Neural progenitor cell (in vitro differentiated cells): Measurements from ENCODE around the gene EPHA10. TPM values are rescaled to one million over a fixed set of nuclear protein-coding genes. Genes with fewer than 3 reads are reported as not detected.

Source experiments
- DNase-seq: peaks from one replicate; pipeline ENCODE4 v3.0.0-alpha.2; 2016; ENCODE audit warnings: low spot score
- H2AFZ ChIP-seq: fragments of 200-600 bp; sonication (generic); replicated peaks from 2 replicates; pipeline ENCODE4 v1.6.1; 2016; ENCODE audit warnings: antibody characterized with exemption
- H3F3A ChIP-seq: fragments of 200-600 bp; sonication (generic); 2 replicates; pipeline ENCODE4 v1.6.1; 2016; ENCODE audit warnings: antibody characterized with exemption, low read depth
- H3K27ac ChIP-seq: fragments of 200-600 bp; sonication (generic); 2 replicates; pipeline ENCODE4 v1.5.1; 2016; ENCODE audit warnings: mild to moderate bottlenecking
- H3K27me3 ChIP-seq: fragments of 200-600 bp; sonication (generic); 2 replicates; pipeline ENCODE4 v1.6.1; 2016; ENCODE audit warnings: mild to moderate bottlenecking, moderate library complexity
- H3K36me3 ChIP-seq: fragments of 200-600 bp; sonication (generic); 2 replicates; pipeline ENCODE4 v1.5.1; 2016
- H3K4me1 ChIP-seq: fragments of 200-600 bp; sonication (generic); 2 replicates; pipeline ENCODE4 v1.6.1; 2016; ENCODE audit warnings: mixed run types
- H3K4me2 ChIP-seq: fragments of 200-600 bp; sonication (generic); 2 replicates; pipeline ENCODE4 v1.6.1; 2016
- H3K4me3 ChIP-seq: fragments of 200-600 bp; sonication (generic); 2 replicates; pipeline ENCODE4 v1.5.1; 2016
- H3K79me2 ChIP-seq: fragments of 200-600 bp; sonication (generic); 2 replicates; pipeline ENCODE4 v1.6.1; 2016; ENCODE audit warnings: low read depth
- H3K9ac ChIP-seq: fragments of 200-600 bp; sonication (generic); 2 replicates; pipeline ENCODE4 v1.6.1; 2016
- H3K9me3 ChIP-seq: fragments of 200-600 bp; sonication (generic); 2 replicates; pipeline ENCODE4 v1.5.1; 2016; ENCODE audit warnings: low read depth
- H4K20me1 ChIP-seq: fragments of 200-600 bp; sonication (generic); 2 replicates; pipeline ENCODE4 v1.6.1; 2016; ENCODE audit warnings: low read depth
- H3K27ac Mint-ChIP-seq: 3 replicates; pipeline ENCODE4 v1.8.0; 2021; ENCODE audit warnings: mixed read lengths
- H3K27me3 Mint-ChIP-seq: 2 replicates; pipeline ENCODE4 v1.8.0; 2022; ENCODE audit warnings: low read depth, mild to moderate bottlenecking, inconsistent platforms, moderate library complexity, mixed read lengths; ENCODE audit not compliant: insufficient read depth
- H3K36me3 Mint-ChIP-seq: 3 replicates; pipeline ENCODE4 v1.8.0; 2021; ENCODE audit warnings: mixed read lengths
- H3K4me1 Mint-ChIP-seq: 3 replicates; pipeline ENCODE4 v1.8.0; 2021; ENCODE audit warnings: mixed read lengths
- H3K4me3 Mint-ChIP-seq: 3 replicates; pipeline ENCODE4 v1.8.0; 2021; ENCODE audit warnings: mild to moderate bottlenecking, moderate library complexity, mixed read lengths
- H3K9me3 Mint-ChIP-seq: 3 replicates; pipeline ENCODE4 v1.8.0; 2020; ENCODE audit warnings: mixed read lengths
- CTCF ChIP-seq: fragments of 200-600 bp; sonication (generic); IDR thresholded peaks from 2 replicates; pipeline ENCODE4 v1.5.1; 2017; ENCODE audit warnings: antibody characterized with exemption, mild to moderate bottlenecking
- EZH2 ChIP-seq: fragments of 200-600 bp; sonication (generic); IDR thresholded peaks from 2 replicates; pipeline ENCODE4 v1.6.1; 2017; ENCODE audit warnings: antibody characterized with exemption, mild to moderate bottlenecking, moderate library complexity
- EZH2phosphoT487 ChIP-seq: fragments of 200-600 bp; sonication (generic); IDR thresholded peaks from 2 replicates; pipeline ENCODE4 v1.6.1; 2017; ENCODE audit warnings: antibody characterized with exemption
- total RNA-seq: library from RNA; depleted of rRNA; stranded (reverse); fragments of >200 nt; gene quantifications from 2 replicates; pipeline ENCODE4 v1.2.3, GENCODE V29; 2015; ENCODE audit warnings: low replicate concordance

Gene EPHA10
- total RNA-seq, 1 donor from 2014 or later, result not detected

GRCh38 chr1:37714689-37715088 lies 50.2 kb downstream of the EPHA10 start:
- H3K27me3 ChIP-seq, result no peaks in the 10 kb centered on the region
- H3K4me3 ChIP-seq, result no peak overlapping the region
- H3F3A ChIP-seq, result peaks cover 3% of the 10 kb centered on the region
- H3K27ac Mint-ChIP-seq, result no peak overlapping the region
- no peaks in the 10 kb centered on the region for H4K20me1 ChIP-seq
- no peaks in the 10 kb centered on the region for H3K79me2 ChIP-seq
- H3K4me1 Mint-ChIP-seq, result no peaks in the 10 kb centered on the region
- TF ChIP-seq CTCF (no peak), EZH2phosphoT487 (no peak), EZH2 (no peak)
- H2AFZ ChIP-seq, result no peak overlapping the region
- H3K36me3 Mint-ChIP-seq, result peaks cover under 1% of the 10 kb centered on the region
- no peak overlapping the region for H3K27ac ChIP-seq
- peaks cover 4% of the 10 kb centered on the region for H3K4me1 ChIP-seq
- H3K27me3 Mint-ChIP-seq, result peaks cover 5% of the 10 kb centered on the region
- DNase-seq, result no peak
- H3K9me3 ChIP-seq, result no peaks in the 10 kb centered on the region
- no peaks in the 10 kb centered on the region for H3K9me3 Mint-ChIP-seq
- no peak overlapping the region for H3K4me3 Mint-ChIP-seq
- no peak overlapping the region for H3K9ac ChIP-seq
- no peaks in the 10 kb centered on the region for H3K36me3 ChIP-seq
- H3K4me2 ChIP-seq, result no peak overlapping the region

GRCh38 chr1:37714226-37714625 lies 50.7 kb downstream of the EPHA10 start:
- Histone ChIP-seq H4K20me1 (no peaks in the 10 kb centered on the region), H3K9ac (no peak overlapping the region), H3K9me3 (no peaks in the 10 kb centered on the region), H3K4me1 (peaks cover 4% of the 10 kb centered on the region), H3F3A (peaks cover 6% of the 10 kb centered on the region), H2AFZ (no peak overlapping the region), H3K79me2 (no peaks in the 10 kb centered on the region), H3K27me3 (no peaks in the 10 kb centered on the region), H3K4me3 (no peak overlapping the region), H3K36me3 (no peaks in the 10 kb centered on the region), H3K4me2 (no peak overlapping the region), H3K27ac (no peak overlapping the region)
- Mint-ChIP-seq H3K36me3 (peaks cover 5% of the 10 kb centered on the region), H3K4me3 (no peak overlapping the region), H3K4me1 (no peaks in the 10 kb centered on the region), H3K27me3 (peaks cover 2% of the 10 kb centered on the region), H3K27ac (no peak overlapping the region), H3K9me3 (no peaks in the 10 kb centered on the region)
- no peak for DNase-seq
- TF ChIP-seq CTCF, result no peak
- no peak for TF ChIP-seq EZH2phosphoT487
- no peak for TF ChIP-seq EZH2

- H3K36me3 Mint-ChIP-seq, result peaks cover 27% of the 10 kb centered on the region
- no peak for DNase-seq
- no peaks in the 10 kb centered on the region for H4K20me1 ChIP-seq
- H3K27ac ChIP-seq, result no peak overlapping the region
- no peaks in the 10 kb centered on the region for H3K9me3 ChIP-seq
- no peaks in the 10 kb centered on the region for H3K4me1 Mint-ChIP-seq
- TF ChIP-seq CTCF, result no peak
- no peak for TF ChIP-seq EZH2
- H3K4me1 ChIP-seq, result no peaks in the 10 kb centered on the region
- no peaks in the 10 kb centered on the region for H3K27me3 ChIP-seq
- no peak overlapping the region for H3K4me2 ChIP-seq
- H3K9ac ChIP-seq, result no peak overlapping the region
- H3K4me3 ChIP-seq, result no peak overlapping the region
- H3F3A ChIP-seq, result peaks cover 6% of the 10 kb centered on the region
- H3K36me3 ChIP-seq, result peaks cover 6% of the 10 kb centered on the region
- H3K27me3 Mint-ChIP-seq, result no peaks in the 10 kb centered on the region
- no peaks in the 10 kb centered on the region for H3K79me2 ChIP-seq
- H3K4me3 Mint-ChIP-seq, result no peak overlapping the region
- no peaks in the 10 kb centered on the region for H3K9me3 Mint-ChIP-seq
- H2AFZ ChIP-seq, result no peak overlapping the region
- no peak overlapping the region for H3K27ac Mint-ChIP-seq
These were observed 56.4 kb downstream of the EPHA10 start for GRCh38 chr1:37708471-37708870.
